A204.1 (cell line): Measurements from ENCODE around the gene HSD17B13.

Experiments
- FAIRE-seq: peaks from 2 replicates; lab custom pipeline; 2012; peaks lifted over from hg19 to GRCh38; lab: Jason Lieb, UNC

HSD17B13 gene

GRCh38 chr4:87266986-87267385, 55.7 kb downstream of the HSD17B13 start:
- no peak for FAIRE-seq

DNA sequence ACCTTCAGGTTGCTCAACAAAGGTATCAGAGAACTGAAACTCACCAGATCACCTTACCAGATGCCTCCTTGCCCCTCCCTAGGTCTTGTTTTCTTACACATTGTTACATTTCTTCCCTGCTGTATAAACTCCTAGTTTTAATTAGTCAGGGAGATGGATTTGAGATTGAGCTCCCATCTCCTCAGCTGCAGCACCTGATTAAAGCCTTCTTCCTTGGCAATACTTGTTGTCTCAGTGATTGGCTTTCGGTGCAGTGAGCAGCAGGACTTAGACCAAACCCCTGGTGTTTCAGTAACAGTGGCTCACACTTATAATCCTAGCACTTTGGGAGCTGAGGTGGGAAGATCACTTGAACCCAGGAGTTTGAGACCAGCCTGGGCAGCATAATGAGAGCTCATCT, 59.8 kb downstream of the HSD17B13 start:
- no peak for FAIRE-seq

DNA sequence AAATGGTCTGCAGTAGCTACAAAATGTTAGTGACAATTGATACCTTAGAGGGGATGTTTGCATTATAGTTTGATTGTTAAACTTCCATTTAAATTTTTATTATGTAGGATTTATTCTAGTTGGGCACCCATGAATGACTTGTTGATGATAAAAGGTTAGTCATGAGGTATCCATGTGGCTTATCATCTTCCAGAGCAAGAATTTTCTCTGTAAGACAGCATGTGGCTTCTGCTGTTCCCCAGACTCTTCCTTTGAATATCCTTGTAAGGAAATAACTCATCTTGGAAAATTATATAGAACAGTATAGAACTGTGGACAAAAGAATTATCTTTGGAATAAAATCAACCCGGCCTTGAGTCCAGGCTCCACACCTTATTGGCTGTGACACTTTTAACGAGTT, 62.2 kb downstream of the HSD17B13 start:
- no peak for FAIRE-seq

DNA sequence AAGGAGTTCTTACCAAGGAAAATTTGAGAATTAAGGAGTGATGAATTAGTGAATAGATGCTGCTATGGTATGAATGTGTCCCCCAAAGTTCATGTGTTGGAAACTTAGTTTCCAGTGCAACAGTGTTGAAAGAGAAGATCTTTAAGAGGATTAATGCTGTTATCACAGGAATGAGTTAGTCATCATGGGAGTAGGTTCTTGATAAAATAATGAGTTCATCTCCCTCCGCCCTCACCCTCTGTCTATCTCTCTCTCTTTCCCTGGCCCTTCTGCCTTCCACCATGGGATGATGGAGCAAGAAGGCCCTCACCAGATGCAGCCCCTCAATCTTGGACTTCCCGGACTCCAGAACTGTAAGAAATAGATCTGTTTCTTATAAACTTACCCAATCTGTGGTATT, 64.0 kb downstream of the HSD17B13 start:
- FAIRE-seq, result no peak

DNA sequence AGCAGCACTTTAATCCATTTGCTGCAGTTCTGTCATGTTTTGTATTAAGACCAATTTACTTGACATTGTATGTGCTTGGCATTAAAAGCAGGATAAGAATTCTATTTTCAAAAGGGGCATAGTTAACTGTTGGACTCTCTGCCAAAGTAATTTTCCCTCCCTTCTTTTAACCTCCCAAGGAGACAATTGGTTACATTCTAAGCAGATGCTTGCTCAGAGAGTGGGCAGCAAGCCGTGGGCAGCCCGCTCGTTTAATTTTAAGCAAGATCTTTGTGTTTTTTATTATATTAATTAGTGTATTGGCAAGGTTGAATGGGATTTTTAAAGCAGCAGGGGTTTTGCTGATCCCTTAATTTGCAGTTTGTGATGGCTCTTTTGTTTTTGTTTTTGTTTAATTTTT, 65.2 kb downstream of the HSD17B13 start:
- no peak for FAIRE-seq

GRCh38 chr4:87255755-87256154, 66.9 kb downstream of the HSD17B13 start:
- no peak for FAIRE-seq
